Measurements from ENCODE around the gene CDIPT. TPM values are rescaled to one million over a fixed set of nuclear protein-coding genes. Genes with fewer than 3 reads are reported as not detected.

CDIPT gene
- total RNA-seq, 1 experiment from 2014 or later = 60.5 TPM

GRCh38 chr16:29900102-29900887 lies 37.3 kb upstream of the CDIPT start, which contains the start of gene ASPHD1:
TSS of gene ASPHD1 (plus strand) at chr16:29900488. CDS start at chr16:29900972, 484 bp downstream.
- peak within 1 kb of the TSS; percentile 66 for H3K4me3 ChIP-seq (ENCODE audit: low read length)
- CTCF ChIA-PET = interaction anchor here (0.6 to 1.3 kb wide), 6 partner anchors 37 to 200 kb away, joined by 3 to 15 read pairs (median 4); partner anchors contain the start of genes CDIPT and MVP
- no peaks in the 10 kb centered on the region for H3K27me3 ChIP-seq (ENCODE audit: low read length)
- peak; percentile 57 for DNase-seq
- POLR2A ChIA-PET (ENCODE audit: unreplicated experiment) = interaction anchor here (0.6 to 1.2 kb wide), 5 partner anchors 9 to 151 kb away, joined by 3 to 16 read pairs (median 4); partner anchors contain the start of genes KCTD13 and TAOK2
- intact Hi-C loops (cut with micrococcal nuclease) = no loop called here
- peak within 1 kb of the TSS; percentile 45 for H3K27ac ChIP-seq (ENCODE audit: low read length)
- peak within 1 kb of the TSS; percentile 80 for H2AFZ ChIP-seq (ENCODE audit: low read length)
- peak within 1 kb of the TSS; percentile 70 for H3K9ac ChIP-seq (ENCODE audit: low read length)
- H3K4me2 ChIP-seq (ENCODE audit: low read length) = peak within 1 kb of the TSS; percentile 98
- H3K9me2 ChIP-seq (replicated peaks; ENCODE audit: low read length) = no peaks in the 10 kb centered on the region
- peaks cover 7% of the 10 kb centered on the region; the same call in 1 of the 2 replicates for H3K4me1 ChIP-seq (ENCODE audit: insufficient read depth, low read length)
- H3K36me3 ChIP-seq (ENCODE audit: low read depth, low read length) = no peaks in the 10 kb centered on the region
- ATAC-seq = peak; percentile 61
- no peaks in the 10 kb centered on the region for H3K79me2 ChIP-seq (ENCODE audit: low read length)
- TF ChIP-seq EZH2phosphoT487 (IDR thresholded peaks at IDR 0.05; ENCODE audit: borderline replicate concordance, low read length) = no peak
- no peak for TF ChIP-seq EZH2 (IDR thresholded peaks at IDR 0.05; ENCODE audit: low read length, unreplicated experiment)
- TF ChIP-seq CTCF (conservative IDR thresholded peaks at IDR 0.05; ENCODE audit: low read depth, low read length) = no peak
- H4K20me1 ChIP-seq (ENCODE audit: low read length) = no peaks in the 10 kb centered on the region
- no peaks in the 10 kb centered on the region for H3F3A ChIP-seq (ENCODE audit: low read length, unreplicated experiment)
- H3K9me3 ChIP-seq (ENCODE audit: low read length) = no peaks in the 10 kb centered on the region
- BruUV-seq (replicated peaks) = no TSS peak

GRCh38 chr16:29899516-29900101 lies 36.6 kb upstream of the CDIPT start, which contains the start of gene SEZ6L2:
TSS of gene SEZ6L2 (minus strand) at chr16:29899550. CDS start at chr16:29899019, 531 bp downstream.
- Histone ChIP-seq H3K36me3 (ENCODE audit: low read depth, low read length) (no peaks in the 10 kb centered on the region), H3K79me2 (ENCODE audit: low read length) (no peaks in the 10 kb centered on the region), H3K9me3 (ENCODE audit: low read length) (no peaks in the 10 kb centered on the region), H3K4me1 (ENCODE audit: insufficient read depth, low read length) (peaks cover 7% of the 10 kb centered on the region; the same call in 1 of the 2 replicates), H3F3A (ENCODE audit: low read length, unreplicated experiment) (no peaks in the 10 kb centered on the region), H2AFZ (ENCODE audit: low read length) (peak within 1 kb of the TSS; percentile 80), H3K27me3 (ENCODE audit: low read length) (no peaks in the 10 kb centered on the region), H3K9ac (ENCODE audit: low read length) (peak within 1 kb of the TSS; percentile 70), H3K27ac (ENCODE audit: low read length) (peak within 1 kb of the TSS; percentile 45), H3K4me2 (ENCODE audit: low read length) (peak within 1 kb of the TSS; percentile 98), H3K4me3 (ENCODE audit: low read length) (peak within 1 kb of the TSS; percentile 66), H3K9me2 (replicated peaks; ENCODE audit: low read length) (no peaks in the 10 kb centered on the region), H4K20me1 (ENCODE audit: low read length) (no peaks in the 10 kb centered on the region)
- BruUV-seq (replicated peaks) = no TSS peak
- CTCF ChIA-PET = interaction anchor here (0.6 to 1.3 kb wide), 9 partner anchors 36 to 472 kb away, joined by 3 to 7 read pairs (median 4); partner anchors contain the start of genes CDIPT and MVP
- DNase-seq (peak; percentile 89), ATAC-seq (peak; percentile 82)
- intact Hi-C loops (cut with micrococcal nuclease) = no loop called here
- POLR2A ChIA-PET (ENCODE audit: unreplicated experiment) = interaction anchor here (0.7 to 1.2 kb wide), 5 partner anchors 10 to 133 kb away, joined by 3 to 16 read pairs (median 5); partner anchors contain the start of genes KCTD13 and TAOK2
- TF ChIP-seq EZH2phosphoT487 (IDR thresholded peaks at IDR 0.05; ENCODE audit: borderline replicate concordance, low read length) (no peak), CTCF (conservative IDR thresholded peaks at IDR 0.05; ENCODE audit: low read depth, low read length) (peak; percentile 42)
